ENCODE measurements around the gene VPS37B.

DNA sequence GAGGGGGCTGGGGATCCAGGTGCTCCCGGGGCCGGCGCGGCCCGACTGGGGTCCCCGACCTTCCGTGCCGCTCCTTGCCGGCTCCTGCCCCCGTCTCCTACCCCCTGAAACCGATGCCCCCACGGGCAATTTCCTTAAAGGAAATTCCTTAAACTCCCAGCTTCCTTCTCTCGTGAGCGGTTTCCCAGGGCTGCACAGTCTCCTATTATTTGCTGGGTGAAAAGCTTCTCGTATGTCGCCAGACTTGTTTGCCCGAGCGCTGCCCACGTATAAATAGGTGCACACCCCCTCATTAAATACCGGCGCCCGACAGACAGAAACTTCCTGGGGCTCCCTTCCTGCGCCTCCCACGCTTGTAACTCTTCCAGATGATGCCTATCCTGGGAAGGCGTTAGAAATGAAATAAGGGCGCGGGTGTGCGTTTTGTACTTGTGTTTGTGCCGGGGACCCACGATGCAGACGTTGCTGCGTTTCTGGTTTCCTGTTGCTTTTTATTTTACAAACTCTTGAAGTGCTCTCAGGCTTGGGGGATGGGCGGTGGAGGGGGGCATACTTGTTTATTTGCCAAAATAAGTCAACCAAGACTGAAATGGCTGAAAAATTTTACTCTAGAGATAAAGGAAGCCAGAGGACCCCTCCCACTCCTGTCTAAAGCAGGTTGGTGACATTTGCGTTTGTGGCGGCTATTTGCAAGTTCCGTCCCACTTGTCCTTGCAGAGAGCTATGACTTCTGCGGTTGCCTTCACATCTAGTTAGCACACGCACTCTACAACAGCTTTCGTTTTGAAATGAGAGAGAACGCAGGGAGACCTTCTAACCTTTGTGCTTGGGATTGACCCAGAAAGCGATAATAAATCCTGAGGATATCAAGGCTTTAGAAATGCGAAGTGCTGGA is 59.6 kb downstream of the VPS37B start:
- TF ChIP-seq RCOR1 (conservative IDR thresholded peaks at IDR 0.05; ENCODE audit: low read depth, low read length), result no peak
- TF ChIP-seq, protein P1, sequence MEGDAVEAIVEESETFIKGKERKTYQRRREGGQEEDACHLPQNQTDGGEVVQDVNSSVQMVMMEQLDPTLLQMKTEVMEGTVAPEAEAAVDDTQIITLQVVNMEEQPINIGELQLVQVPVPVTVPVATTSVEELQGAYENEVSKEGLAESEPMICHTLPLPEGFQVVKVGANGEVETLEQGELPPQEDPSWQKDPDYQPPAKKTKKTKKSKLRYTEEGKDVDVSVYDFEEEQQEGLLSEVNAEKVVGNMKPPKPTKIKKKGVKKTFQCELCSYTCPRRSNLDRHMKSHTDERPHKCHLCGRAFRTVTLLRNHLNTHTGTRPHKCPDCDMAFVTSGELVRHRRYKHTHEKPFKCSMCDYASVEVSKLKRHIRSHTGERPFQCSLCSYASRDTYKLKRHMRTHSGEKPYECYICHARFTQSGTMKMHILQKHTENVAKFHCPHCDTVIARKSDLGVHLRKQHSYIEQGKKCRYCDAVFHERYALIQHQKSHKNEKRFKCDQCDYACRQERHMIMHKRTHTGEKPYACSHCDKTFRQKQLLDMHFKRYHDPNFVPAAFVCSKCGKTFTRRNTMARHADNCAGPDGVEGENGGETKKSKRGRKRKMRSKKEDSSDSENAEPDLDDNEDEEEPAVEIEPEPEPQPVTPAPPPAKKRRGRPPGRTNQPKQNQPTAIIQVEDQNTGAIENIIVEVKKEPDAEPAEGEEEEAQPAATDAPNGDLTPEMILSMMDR (IDR thresholded peaks at IDR 0.05 in 2 of 3, conservative IDR thresholded peaks at IDR 0.05 in 1 of 3; ENCODE audit: control insufficient read depth in 2 of 3, extremely low read depth in 1 of 3, insufficient read depth in 1 of 3, low read depth in 3 of 3, low read length in 3 of 3), result no peak
- no peak for TF ChIP-seq ZNF274 (IDR thresholded peaks at IDR 0.05; ENCODE audit: insufficient read depth, insufficient read length)
- no peak for TF ChIP-seq BMI1 (IDR thresholded peaks at IDR 0.05; ENCODE audit: borderline replicate concordance)
- TF ChIP-seq, protein P2, sequence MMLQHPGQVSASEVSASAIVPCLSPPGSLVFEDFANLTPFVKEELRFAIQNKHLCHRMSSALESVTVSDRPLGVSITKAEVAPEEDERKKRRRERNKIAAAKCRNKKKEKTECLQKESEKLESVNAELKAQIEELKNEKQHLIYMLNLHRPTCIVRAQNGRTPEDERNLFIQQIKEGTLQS (IDR thresholded peaks at IDR 0.05; ENCODE audit: borderline replicate concordance, extremely low read depth, low read depth, low read length), result no peak
- TF ChIP-seq, protein P3, sequence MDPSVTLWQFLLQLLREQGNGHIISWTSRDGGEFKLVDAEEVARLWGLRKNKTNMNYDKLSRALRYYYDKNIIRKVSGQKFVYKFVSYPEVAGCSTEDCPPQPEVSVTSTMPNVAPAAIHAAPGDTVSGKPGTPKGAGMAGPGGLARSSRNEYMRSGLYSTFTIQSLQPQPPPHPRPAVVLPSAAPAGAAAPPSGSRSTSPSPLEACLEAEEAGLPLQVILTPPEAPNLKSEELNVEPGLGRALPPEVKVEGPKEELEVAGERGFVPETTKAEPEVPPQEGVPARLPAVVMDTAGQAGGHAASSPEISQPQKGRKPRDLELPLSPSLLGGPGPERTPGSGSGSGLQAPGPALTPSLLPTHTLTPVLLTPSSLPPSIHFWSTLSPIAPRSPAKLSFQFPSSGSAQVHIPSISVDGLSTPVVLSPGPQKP (IDR thresholded peaks at IDR 0.05; ENCODE audit: low read depth, low read length), result no peak
- no peak for TF ChIP-seq POLR2A (IDR thresholded peaks at IDR 0.05; ENCODE audit: low read depth, low read length)
- TF ChIP-seq, protein P4, sequence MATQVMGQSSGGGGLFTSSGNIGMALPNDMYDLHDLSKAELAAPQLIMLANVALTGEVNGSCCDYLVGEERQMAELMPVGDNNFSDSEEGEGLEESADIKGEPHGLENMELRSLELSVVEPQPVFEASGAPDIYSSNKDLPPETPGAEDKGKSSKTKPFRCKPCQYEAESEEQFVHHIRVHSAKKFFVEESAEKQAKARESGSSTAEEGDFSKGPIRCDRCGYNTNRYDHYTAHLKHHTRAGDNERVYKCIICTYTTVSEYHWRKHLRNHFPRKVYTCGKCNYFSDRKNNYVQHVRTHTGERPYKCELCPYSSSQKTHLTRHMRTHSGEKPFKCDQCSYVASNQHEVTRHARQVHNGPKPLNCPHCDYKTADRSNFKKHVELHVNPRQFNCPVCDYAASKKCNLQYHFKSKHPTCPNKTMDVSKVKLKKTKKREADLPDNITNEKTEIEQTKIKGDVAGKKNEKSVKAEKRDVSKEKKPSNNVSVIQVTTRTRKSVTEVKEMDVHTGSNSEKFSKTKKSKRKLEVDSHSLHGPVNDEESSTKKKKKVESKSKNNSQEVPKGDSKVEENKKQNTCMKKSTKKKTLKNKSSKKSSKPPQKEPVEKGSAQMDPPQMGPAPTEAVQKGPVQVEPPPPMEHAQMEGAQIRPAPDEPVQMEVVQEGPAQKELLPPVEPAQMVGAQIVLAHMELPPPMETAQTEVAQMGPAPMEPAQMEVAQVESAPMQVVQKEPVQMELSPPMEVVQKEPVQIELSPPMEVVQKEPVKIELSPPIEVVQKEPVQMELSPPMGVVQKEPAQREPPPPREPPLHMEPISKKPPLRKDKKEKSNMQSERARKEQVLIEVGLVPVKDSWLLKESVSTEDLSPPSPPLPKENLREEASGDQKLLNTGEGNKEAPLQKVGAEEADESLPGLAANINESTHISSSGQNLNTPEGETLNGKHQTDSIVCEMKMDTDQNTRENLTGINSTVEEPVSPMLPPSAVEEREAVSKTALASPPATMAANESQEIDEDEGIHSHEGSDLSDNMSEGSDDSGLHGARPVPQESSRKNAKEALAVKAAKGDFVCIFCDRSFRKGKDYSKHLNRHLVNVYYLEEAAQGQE (IDR thresholded peaks at IDR 0.05; ENCODE audit: low read depth, low read length), result no peak
- TF ChIP-seq RBBP5 (conservative IDR thresholded peaks at IDR 0.05), result no peak
- TF ChIP-seq, protein P5, sequence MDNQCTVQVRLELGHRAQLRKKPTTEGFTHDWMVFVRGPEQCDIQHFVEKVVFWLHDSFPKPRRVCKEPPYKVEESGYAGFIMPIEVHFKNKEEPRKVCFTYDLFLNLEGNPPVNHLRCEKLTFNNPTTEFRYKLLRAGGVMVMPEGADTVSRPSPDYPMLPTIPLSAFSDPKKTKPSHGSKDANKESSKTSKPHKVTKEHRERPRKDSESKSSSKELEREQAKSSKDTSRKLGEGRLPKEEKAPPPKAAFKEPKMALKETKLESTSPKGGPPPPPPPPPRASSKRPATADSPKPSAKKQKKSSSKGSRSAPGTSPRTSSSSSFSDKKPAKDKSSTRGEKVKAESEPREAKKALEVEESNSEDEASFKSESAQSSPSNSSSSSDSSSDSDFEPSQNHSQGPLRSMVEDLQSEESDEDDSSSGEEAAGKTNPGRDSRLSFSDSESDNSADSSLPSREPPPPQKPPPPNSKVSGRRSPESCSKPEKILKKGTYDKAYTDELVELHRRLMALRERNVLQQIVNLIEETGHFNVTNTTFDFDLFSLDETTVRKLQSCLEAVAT (IDR thresholded peaks at IDR 0.05), result no peak; the same call in 1 of the 2 replicates

Data from GM12878 (cell line).